Transverse colon (tissue), 3 donors: Measurements from ENCODE around the gene LAMTOR3.

Experiments
- EP300 ChIP-seq: sonication (generic); formaldehyde crosslinking; IDR thresholded peaks from one replicate; pipeline ENCODE4 v1.6.1; 2017; ENCODE audit warnings: antibody characterized with exemption, low read depth
- POLR2A ChIP-seq: fragments of 450-650 bp; IDR thresholded peaks from one replicate; pipeline ENCODE4 v1.6.1; 2016; ENCODE audit warnings: antibody characterized with exemption, mild to moderate bottlenecking, moderate library complexity
- TF ChIP-seq, protein P1 (sequence below), 5 experiments: fragments of 200-600 bp in 3 of 5; fragments of 450-650 bp in 2 of 5; sonication (generic) in 3 of 5; IDR thresholded peaks; 1 replicate in 2 of 5; 2 replicates in 3 of 5; pipeline ENCODE4 v1.5.1; 2016 to 2017; ENCODE audit warnings: antibody characterized with exemption in 5 of 5, inconsistent platforms in 3 of 5, mild to moderate bottlenecking in 2 of 5, moderate library complexity in 1 of 5

DNA sequence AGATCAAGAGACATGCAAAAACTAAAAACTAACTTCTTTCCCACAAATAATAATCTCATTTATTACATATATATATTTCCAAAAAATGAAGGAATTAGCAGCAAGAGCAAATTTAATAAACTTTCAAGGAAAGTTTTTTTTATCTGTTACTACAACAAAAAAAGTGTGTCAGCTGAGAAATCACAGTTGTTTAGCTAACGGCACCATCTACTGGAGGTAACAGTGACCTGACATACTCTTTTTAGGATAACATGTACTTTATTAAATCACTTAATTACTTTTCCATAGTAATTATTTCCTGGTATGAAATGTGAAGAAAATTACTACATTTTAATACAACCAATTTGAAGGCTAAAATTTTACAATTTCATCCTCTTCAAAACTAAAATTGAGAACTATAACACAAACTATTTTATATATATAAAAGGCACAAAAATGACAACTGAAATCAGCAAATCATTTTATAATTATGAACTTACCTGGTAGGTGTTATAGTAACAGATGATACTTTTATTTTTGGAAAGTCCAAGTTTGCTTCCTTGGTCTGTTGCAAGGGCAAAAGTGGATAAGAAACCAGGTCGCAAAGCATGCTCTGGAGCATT lies 9.1 kb downstream of the LAMTOR3 start:
- TF ChIP-seq, protein P1, sequence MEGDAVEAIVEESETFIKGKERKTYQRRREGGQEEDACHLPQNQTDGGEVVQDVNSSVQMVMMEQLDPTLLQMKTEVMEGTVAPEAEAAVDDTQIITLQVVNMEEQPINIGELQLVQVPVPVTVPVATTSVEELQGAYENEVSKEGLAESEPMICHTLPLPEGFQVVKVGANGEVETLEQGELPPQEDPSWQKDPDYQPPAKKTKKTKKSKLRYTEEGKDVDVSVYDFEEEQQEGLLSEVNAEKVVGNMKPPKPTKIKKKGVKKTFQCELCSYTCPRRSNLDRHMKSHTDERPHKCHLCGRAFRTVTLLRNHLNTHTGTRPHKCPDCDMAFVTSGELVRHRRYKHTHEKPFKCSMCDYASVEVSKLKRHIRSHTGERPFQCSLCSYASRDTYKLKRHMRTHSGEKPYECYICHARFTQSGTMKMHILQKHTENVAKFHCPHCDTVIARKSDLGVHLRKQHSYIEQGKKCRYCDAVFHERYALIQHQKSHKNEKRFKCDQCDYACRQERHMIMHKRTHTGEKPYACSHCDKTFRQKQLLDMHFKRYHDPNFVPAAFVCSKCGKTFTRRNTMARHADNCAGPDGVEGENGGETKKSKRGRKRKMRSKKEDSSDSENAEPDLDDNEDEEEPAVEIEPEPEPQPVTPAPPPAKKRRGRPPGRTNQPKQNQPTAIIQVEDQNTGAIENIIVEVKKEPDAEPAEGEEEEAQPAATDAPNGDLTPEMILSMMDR (IDR thresholded peaks at IDR 0.05): peak; percentile 33 to 54 (median 48)
- TF ChIP-seq POLR2A (no peak), EP300 (no peak)
